HUES6 (cell line): ENCODE results near the gene C17orf78.
"Not testable (repeated sequence)": the region's sequence is repeated elsewhere in the genome, so short reads cannot be mapped to it uniquely, and the experiment has no call there.

Experiments
- H3K27ac ChIP-seq: 2 replicates; pipeline ENCODE4 v1.7.0; 2013; ENCODE audit warnings: low read depth, mild to moderate bottlenecking, low read length, inconsistent platforms
- H3K27me3 ChIP-seq: 2 replicates; pipeline ENCODE4 v1.6.1; 2013; ENCODE audit warnings: low read length; ENCODE audit not compliant: control insufficient read depth, insufficient read depth
- H3K36me3 ChIP-seq: 2 replicates; pipeline ENCODE4 v1.6.1; 2013; ENCODE audit warnings: low read length; ENCODE audit not compliant: control insufficient read depth, insufficient read depth
- H3K4me1 ChIP-seq: 2 replicates; pipeline ENCODE4 v1.6.1; 2013; ENCODE audit warnings: low read length; ENCODE audit not compliant: control insufficient read depth, insufficient read depth
- H3K4me3 ChIP-seq: 2 replicates; pipeline ENCODE4 v1.5.1; 2013; ENCODE audit warnings: low read depth, low read length
- H3K9ac ChIP-seq: one replicate; pipeline ENCODE4 v1.6.1; 2013; ENCODE audit warnings: mild to moderate bottlenecking, low read length
- H3K9me3 ChIP-seq: 2 replicates; pipeline ENCODE4 v1.6.1; 2013; ENCODE audit warnings: low read depth, low read length; ENCODE audit not compliant: control insufficient read depth, insufficient read depth

The C17orf78 gene

GRCh38 chr17:37386462-37386861 is 10.7 kb downstream of the C17orf78 start:
- H3K36me3 ChIP-seq, result no peaks in the 10 kb centered on the region
- H3K9ac ChIP-seq, result no peak overlapping the region
- no peaks in the 10 kb centered on the region for H3K27me3 ChIP-seq
- H3K27ac ChIP-seq, result no peak overlapping the region
- no peaks in the 10 kb centered on the region for H3K9me3 ChIP-seq
- no peaks in the 10 kb centered on the region for H3K4me1 ChIP-seq
- H3K4me3 ChIP-seq, result no peak overlapping the region

GRCh38 chr17:37388266-37388665 is 12.5 kb downstream of the C17orf78 start:
- H3K27ac ChIP-seq, result no peak overlapping the region
- no peaks in the 10 kb centered on the region for H3K36me3 ChIP-seq

GRCh38 chr17:37389160-37389559 is 13.4 kb downstream of the C17orf78 start:
- H3K27ac ChIP-seq, result no peak overlapping the region
- no peak overlapping the region for H3K9ac ChIP-seq
- no peaks in the 10 kb centered on the region for H3K36me3 ChIP-seq
- H3K27me3 ChIP-seq, result no peaks in the 10 kb centered on the region
- H3K4me1 ChIP-seq, result no peaks in the 10 kb centered on the region; the same call in 1 of the 2 replicates
- no peaks in the 10 kb centered on the region for H3K9me3 ChIP-seq
- H3K4me3 ChIP-seq, result no peak overlapping the region

More at GRCh38 chr17:37388266-37388665, 12.5 kb downstream of the C17orf78 start:
- Histone ChIP-seq H3K9me3 (no peaks in the 10 kb centered on the region), H3K4me3 (no peak overlapping the region), H3K9ac (no peak overlapping the region), H3K4me1 (no peaks in the 10 kb centered on the region; the same call in 1 of the 2 replicates), H3K27me3 (no peaks in the 10 kb centered on the region)

- Histone ChIP-seq H3K27ac (no peak overlapping the region), H3K4me3 (no peak overlapping the region), H3K9ac (no peak overlapping the region), H3K4me1 (no peaks in the 10 kb centered on the region; the same call in 1 of the 2 replicates), H3K36me3 (no peaks in the 10 kb centered on the region), H3K9me3 (no peaks in the 10 kb centered on the region), H3K27me3 (no peaks in the 10 kb centered on the region)
These were observed 15.4 kb downstream of the C17orf78 start for GRCh38 chr17:37391146-37391545.

GRCh38 chr17:37392024-37392590 is 16.3 kb downstream of the C17orf78 start:
- no peak overlapping the region for H3K9ac ChIP-seq
- H3K27me3 ChIP-seq, result no peaks in the 10 kb centered on the region
- H3K4me1 ChIP-seq, result no peaks in the 10 kb centered on the region; the same call in 1 of the 2 replicates
- no peak overlapping the region for H3K4me3 ChIP-seq
- no peaks in the 10 kb centered on the region for H3K9me3 ChIP-seq
- no peak overlapping the region for H3K27ac ChIP-seq
- no peaks in the 10 kb centered on the region for H3K36me3 ChIP-seq

- H3K27ac ChIP-seq, result no peak overlapping the region
- no peaks in the 10 kb centered on the region; the same call in 1 of the 2 replicates for H3K4me1 ChIP-seq
- H3K4me3 ChIP-seq, result no peak overlapping the region
- H3K27me3 ChIP-seq, result no peaks in the 10 kb centered on the region
- H3K9ac ChIP-seq, result no peak overlapping the region
- no peaks in the 10 kb centered on the region for H3K9me3 ChIP-seq
- H3K36me3 ChIP-seq, result no peaks in the 10 kb centered on the region
These were observed 17.6 kb downstream of the C17orf78 start for GRCh38 chr17:37393352-37393751.

- no peak overlapping the region for H3K9ac ChIP-seq
- no peaks in the 10 kb centered on the region for H3K36me3 ChIP-seq
- H3K4me1 ChIP-seq, result no peaks in the 10 kb centered on the region
- no peak overlapping the region for H3K4me3 ChIP-seq
- H3K27me3 ChIP-seq, result no peaks in the 10 kb centered on the region
- H3K27ac ChIP-seq, result no peak overlapping the region
- H3K9me3 ChIP-seq, result no peaks in the 10 kb centered on the region
These were observed 23.5 kb downstream of the C17orf78 start for GRCh38 chr17:37399265-37399803.

GRCh38 chr17:37400505-37400904 is 24.7 kb downstream of the C17orf78 start:
- Histone ChIP-seq H3K4me3 (no peak overlapping the region), H3K9me3 (no peaks in the 10 kb centered on the region), H3K27me3 (no peaks in the 10 kb centered on the region), H3K27ac (no peak overlapping the region), H3K36me3 (no peaks in the 10 kb centered on the region), H3K9ac (no peak overlapping the region), H3K4me1 (peaks cover 5% of the 10 kb centered on the region; the same call in 1 of the 2 replicates)

GRCh38 chr17:37405522-37405921 is 29.7 kb downstream of the C17orf78 start:
- H3K4me1 ChIP-seq, H3K36me3 ChIP-seq, H3K27me3 ChIP-seq, H3K9ac ChIP-seq, H3K9me3 ChIP-seq, H3K27ac ChIP-seq: not testable (repeated sequence)
- H3K4me3 ChIP-seq, result peak overlapping the region; percentile 86

GRCh38 chr17:37405955-37406634 is 30.3 kb downstream of the C17orf78 start:
- H3K4me3 ChIP-seq, result peak overlapping the region; percentile 86
- H3K27ac ChIP-seq, result peak overlapping the region; percentile 37; the same call in 1 of the 2 replicates
- no peaks in the 10 kb centered on the region for H3K27me3 ChIP-seq
- no peaks in the 10 kb centered on the region for H3K9me3 ChIP-seq
- H3K4me1 ChIP-seq, result peaks cover 8% of the 10 kb centered on the region; the same call in 1 of the 2 replicates
- H3K36me3 ChIP-seq, result peaks cover 4% of the 10 kb centered on the region
- H3K9ac ChIP-seq, result peak overlapping the region; percentile 78
